ENCODE results near the gene USP40. TPM values are rescaled to one million over a fixed set of nuclear protein-coding genes. Genes with fewer than 3 reads are reported as not detected.

Gene USP40
- total and polyA plus RNA-seq, 2 of the 8 experiments (the other 6 are each of a cell fraction or from before 2014, with no cell fraction given), result 12.0 to 15.7 TPM

- no peak overlapping the region for H3K27ac ChIP-seq (ENCODE audit: low read depth, low read length)
- POLR2A ChIA-PET (ENCODE audit: partially characterized antibody), result no interaction called here
- WGBS, 2 experiments (ENCODE audit: extremely low coverage in 1 of 2, insufficient coverage in 1 of 2, insufficient read length in 1 of 2, insufficient replicate concordance in 2 of 2, low coverage in 1 of 2, low lambda C conversion rate in 2 of 2, missing lambda C conversion rate in 1 of 2), result 75% methylated on average over 5 of the region's 5 CpGs; no CpG with 5 or more reads in 1 of the 2 experiments
- TF ChIP-seq RFX5 (IDR thresholded peaks at IDR 0.05; ENCODE audit: borderline replicate concordance, low read depth, low read length), result no peak
- no peak for TF ChIP-seq SIRT6 (IDR thresholded peaks at IDR 0.05; ENCODE audit: low read length)
- TF ChIP-seq KDM1A (IDR thresholded peaks at IDR 0.05; ENCODE audit: borderline replicate concordance, low read length), result no peak
- no peak for TF ChIP-seq RNF2 (IDR thresholded peaks at IDR 0.05; ENCODE audit: borderline replicate concordance, low read depth, low read length, missing control alignments, poor library complexity, severe bottlenecking)
- TF ChIP-seq NRF1 (IDR thresholded peaks at IDR 0.05; ENCODE audit: low read depth, low read length), result no peak
- no peak for TF ChIP-seq CHD2 (IDR thresholded peaks at IDR 0.05; ENCODE audit: low read length)
- no peak for TF ChIP-seq CBX8 (IDR thresholded peaks at IDR 0.05; ENCODE audit: borderline replicate concordance, low read depth, low read length)
- no peak for TF ChIP-seq KDM5A (IDR thresholded peaks at IDR 0.05; ENCODE audit: low read length)
- no peak for TF ChIP-seq RBBP5 (IDR thresholded peaks at IDR 0.05; ENCODE audit: borderline replicate concordance, low read depth, low read length)
- TF ChIP-seq RAD21 (IDR thresholded peaks at IDR 0.05 in 1 of 2, conservative IDR thresholded peaks at IDR 0.05 in 1 of 2; ENCODE audit: low read depth in 2 of 2, low read length in 2 of 2), result no peak
- no peak for TF ChIP-seq CBX5 (IDR thresholded peaks at IDR 0.05; ENCODE audit: low read depth, low read length)
- no peak for TF ChIP-seq FOSL1 (IDR thresholded peaks at IDR 0.05; ENCODE audit: insufficient read depth, low read depth, low read length)
- TF ChIP-seq CHD1 (IDR thresholded peaks at IDR 0.05; ENCODE audit: low read depth, low read length), result no peak
- no peak for TF ChIP-seq EZH2 (IDR thresholded peaks at IDR 0.05; ENCODE audit: low read depth, low read length, severe bottlenecking)
- no peak for TF ChIP-seq TEAD4 (IDR thresholded peaks at IDR 0.05; ENCODE audit: low read depth, low read length)
Measured at GRCh38 chr2:233542507-233542906, 24.1 kb downstream of the USP40 start.

More at GRCh38 chr2:233542507-233542906, 24.1 kb downstream of the USP40 start:
- Histone ChIP-seq H3K27me3 (replicated peaks in 1 of 4; ENCODE audit: control insufficient read depth in 3 of 4, extremely low read depth in 1 of 4, insufficient read depth in 3 of 4, low read length in 3 of 4) (no peaks in the 10 kb centered on the region), H4K20me1 (replicated peaks in 1 of 2; ENCODE audit: control insufficient read depth in 1 of 2, insufficient read depth in 2 of 2, low read length in 2 of 2) (no peaks in the 10 kb centered on the region), H3K9me3 (ENCODE audit: insufficient read depth in 2 of 2, low read depth in 1 of 2, low read length in 1 of 2) (no peaks in the 10 kb centered on the region), H3K4me3 (ENCODE audit: extremely low read depth in 1 of 4, insufficient read depth in 2 of 4, low read depth in 3 of 4, low read length in 4 of 4) (no peak overlapping the region), H3K79me1 (ENCODE audit: low read depth, low read length) (no peaks in the 10 kb centered on the region), H3K23ac (ENCODE audit: insufficient read length) (no peak overlapping the region), H3K4me1 (replicated peaks in 1 of 4; ENCODE audit: control insufficient read depth in 3 of 4, insufficient read depth in 4 of 4, low read length in 3 of 4) (peaks cover 0 to 3% (median 0%) of the 10 kb centered on the region in 4 experiments; a peak in 2 of 7 replicates), H2BK20ac (ENCODE audit: low read length) (no peak overlapping the region), H2AK5ac (ENCODE audit: low read depth, low read length) (no peak overlapping the region), H2AFZ (ENCODE audit: low read length) (no peak overlapping the region), H3K4ac (replicated peaks; ENCODE audit: insufficient read length, low read depth, low read length) (no peak overlapping the region), H3K36me3 (ENCODE audit: control insufficient read depth in 2 of 4, insufficient read depth in 4 of 4, low read length in 3 of 4) (no peaks in the 10 kb centered on the region), H4K8ac (ENCODE audit: extremely low read depth, insufficient read depth, low read length) (0 out of 2 replicates have a peak overlapping the region, but pooled peaks have one; percentile 25), H2BK5ac (ENCODE audit: low read depth, low read length) (no peak overlapping the region), H4K5ac (ENCODE audit: insufficient read length, low read depth, low read length) (no peak overlapping the region), H3K18ac (ENCODE audit: extremely low read depth, low read length) (no peak overlapping the region), H4K91ac (replicated peaks; ENCODE audit: insufficient read length, low read length) (no peak overlapping the region), H3K56ac (replicated peaks; ENCODE audit: insufficient read length, low read depth, low read length) (no peak overlapping the region), H2BK120ac (replicated peaks; ENCODE audit: low read depth, low read length) (no peak overlapping the region), H3K4me2 (ENCODE audit: insufficient read depth in 1 of 2, low read depth in 2 of 2, low read length in 2 of 2) (no peak overlapping the region), H2BK15ac (ENCODE audit: low read length) (no peak overlapping the region), H3K9ac (replicated peaks in 1 of 4; ENCODE audit: extremely low read depth in 1 of 4, low read depth in 3 of 4, low read length in 3 of 4) (no peak overlapping the region), H2BK12ac (ENCODE audit: low read depth, low read length) (no peak overlapping the region), H3K79me2 (ENCODE audit: control insufficient read depth in 1 of 2, insufficient read depth in 2 of 2, low read length in 2 of 2) (no peaks in the 10 kb centered on the region), H3K14ac (ENCODE audit: insufficient read length) (no peak overlapping the region), H3K23me2 (ENCODE audit: low read depth, low read length) (no peaks in the 10 kb centered on the region)
- no peak for DNase-seq (ENCODE audit: low read depth in 1 of 2, low spot score in 2 of 2)
- FAIRE-seq, result no peak
- CTCF ChIA-PET (ENCODE audit: partially characterized antibody), result no interaction called here
